H1 (cell line): ENCODE measurements around the gene ZNF746. TPM values are rescaled to one million over a fixed set of nuclear protein-coding genes. Genes with fewer than 3 reads are reported as not detected.

Experiments used
- polyA plus RNA-seq, 7 experiments: library from polyadenylated mRNA; depleted of rRNA in 3 of 7; stranded (reverse) in 5 of 7; unstranded in 2 of 7; fragments of >200 nt in 5 of 7; fragments of 200-250 nt in 2 of 7; gene quantifications; 1 replicate in 5 of 7; 2 replicates in 1 of 7; 4 replicates in 1 of 7; pipeline versions ENCODE4 v1.2.1 to v1.2.3, GENCODE V29; 2011 to 2013; ENCODE audit warnings: missing spikeins in 2 of 7, mixed read lengths in 2 of 7
- total RNA-seq: library from RNA; stranded (reverse); fragmentation: NEBNext Ultra II Directional; extraction: Animal tissue kit (Norgen Biotek cat#: 25700); gene quantifications from 2 replicates; pipeline ENCODE4 v1.2.1, GENCODE V29; 2021
- TF ChIP-seq, protein P1 (sequence below): fragments of 300-600 bp; sonication (generic); IDR thresholded peaks from 2 replicates; pipeline ENCODE4 v1.7.1; 2012; ENCODE audit warnings: low read length, moderate library complexity, mild to moderate bottlenecking, inconsistent platforms; ENCODE audit not compliant: insufficient replicate concordance

ZNF746 gene
- total and polyA plus RNA-seq, 2 of the 8 experiments (the other 6 are each of a cell fraction or from before 2014, with no cell fraction given): 7.5 to 15.6 TPM

DNA sequence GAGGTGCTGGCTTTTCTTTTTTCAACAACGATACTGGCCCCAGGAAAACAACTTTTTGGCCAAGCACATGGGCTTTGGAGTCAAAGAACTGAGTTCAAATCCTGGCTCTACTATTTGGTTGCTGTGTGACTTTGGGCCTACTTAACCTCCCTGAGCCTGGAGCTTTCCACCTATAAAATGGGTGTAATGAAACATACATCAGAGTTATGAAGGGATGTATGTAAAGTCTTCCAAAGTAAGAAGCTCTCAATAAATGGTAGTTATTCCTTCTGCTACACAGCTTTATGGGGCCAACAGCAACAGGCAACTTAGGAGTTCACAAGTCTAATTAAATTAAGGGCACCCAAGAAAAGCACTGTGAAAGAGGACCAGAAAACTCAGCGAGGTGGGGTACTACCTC, 69.7 kb downstream of the ZNF746 start (continued):
- TF ChIP-seq, protein P1, sequence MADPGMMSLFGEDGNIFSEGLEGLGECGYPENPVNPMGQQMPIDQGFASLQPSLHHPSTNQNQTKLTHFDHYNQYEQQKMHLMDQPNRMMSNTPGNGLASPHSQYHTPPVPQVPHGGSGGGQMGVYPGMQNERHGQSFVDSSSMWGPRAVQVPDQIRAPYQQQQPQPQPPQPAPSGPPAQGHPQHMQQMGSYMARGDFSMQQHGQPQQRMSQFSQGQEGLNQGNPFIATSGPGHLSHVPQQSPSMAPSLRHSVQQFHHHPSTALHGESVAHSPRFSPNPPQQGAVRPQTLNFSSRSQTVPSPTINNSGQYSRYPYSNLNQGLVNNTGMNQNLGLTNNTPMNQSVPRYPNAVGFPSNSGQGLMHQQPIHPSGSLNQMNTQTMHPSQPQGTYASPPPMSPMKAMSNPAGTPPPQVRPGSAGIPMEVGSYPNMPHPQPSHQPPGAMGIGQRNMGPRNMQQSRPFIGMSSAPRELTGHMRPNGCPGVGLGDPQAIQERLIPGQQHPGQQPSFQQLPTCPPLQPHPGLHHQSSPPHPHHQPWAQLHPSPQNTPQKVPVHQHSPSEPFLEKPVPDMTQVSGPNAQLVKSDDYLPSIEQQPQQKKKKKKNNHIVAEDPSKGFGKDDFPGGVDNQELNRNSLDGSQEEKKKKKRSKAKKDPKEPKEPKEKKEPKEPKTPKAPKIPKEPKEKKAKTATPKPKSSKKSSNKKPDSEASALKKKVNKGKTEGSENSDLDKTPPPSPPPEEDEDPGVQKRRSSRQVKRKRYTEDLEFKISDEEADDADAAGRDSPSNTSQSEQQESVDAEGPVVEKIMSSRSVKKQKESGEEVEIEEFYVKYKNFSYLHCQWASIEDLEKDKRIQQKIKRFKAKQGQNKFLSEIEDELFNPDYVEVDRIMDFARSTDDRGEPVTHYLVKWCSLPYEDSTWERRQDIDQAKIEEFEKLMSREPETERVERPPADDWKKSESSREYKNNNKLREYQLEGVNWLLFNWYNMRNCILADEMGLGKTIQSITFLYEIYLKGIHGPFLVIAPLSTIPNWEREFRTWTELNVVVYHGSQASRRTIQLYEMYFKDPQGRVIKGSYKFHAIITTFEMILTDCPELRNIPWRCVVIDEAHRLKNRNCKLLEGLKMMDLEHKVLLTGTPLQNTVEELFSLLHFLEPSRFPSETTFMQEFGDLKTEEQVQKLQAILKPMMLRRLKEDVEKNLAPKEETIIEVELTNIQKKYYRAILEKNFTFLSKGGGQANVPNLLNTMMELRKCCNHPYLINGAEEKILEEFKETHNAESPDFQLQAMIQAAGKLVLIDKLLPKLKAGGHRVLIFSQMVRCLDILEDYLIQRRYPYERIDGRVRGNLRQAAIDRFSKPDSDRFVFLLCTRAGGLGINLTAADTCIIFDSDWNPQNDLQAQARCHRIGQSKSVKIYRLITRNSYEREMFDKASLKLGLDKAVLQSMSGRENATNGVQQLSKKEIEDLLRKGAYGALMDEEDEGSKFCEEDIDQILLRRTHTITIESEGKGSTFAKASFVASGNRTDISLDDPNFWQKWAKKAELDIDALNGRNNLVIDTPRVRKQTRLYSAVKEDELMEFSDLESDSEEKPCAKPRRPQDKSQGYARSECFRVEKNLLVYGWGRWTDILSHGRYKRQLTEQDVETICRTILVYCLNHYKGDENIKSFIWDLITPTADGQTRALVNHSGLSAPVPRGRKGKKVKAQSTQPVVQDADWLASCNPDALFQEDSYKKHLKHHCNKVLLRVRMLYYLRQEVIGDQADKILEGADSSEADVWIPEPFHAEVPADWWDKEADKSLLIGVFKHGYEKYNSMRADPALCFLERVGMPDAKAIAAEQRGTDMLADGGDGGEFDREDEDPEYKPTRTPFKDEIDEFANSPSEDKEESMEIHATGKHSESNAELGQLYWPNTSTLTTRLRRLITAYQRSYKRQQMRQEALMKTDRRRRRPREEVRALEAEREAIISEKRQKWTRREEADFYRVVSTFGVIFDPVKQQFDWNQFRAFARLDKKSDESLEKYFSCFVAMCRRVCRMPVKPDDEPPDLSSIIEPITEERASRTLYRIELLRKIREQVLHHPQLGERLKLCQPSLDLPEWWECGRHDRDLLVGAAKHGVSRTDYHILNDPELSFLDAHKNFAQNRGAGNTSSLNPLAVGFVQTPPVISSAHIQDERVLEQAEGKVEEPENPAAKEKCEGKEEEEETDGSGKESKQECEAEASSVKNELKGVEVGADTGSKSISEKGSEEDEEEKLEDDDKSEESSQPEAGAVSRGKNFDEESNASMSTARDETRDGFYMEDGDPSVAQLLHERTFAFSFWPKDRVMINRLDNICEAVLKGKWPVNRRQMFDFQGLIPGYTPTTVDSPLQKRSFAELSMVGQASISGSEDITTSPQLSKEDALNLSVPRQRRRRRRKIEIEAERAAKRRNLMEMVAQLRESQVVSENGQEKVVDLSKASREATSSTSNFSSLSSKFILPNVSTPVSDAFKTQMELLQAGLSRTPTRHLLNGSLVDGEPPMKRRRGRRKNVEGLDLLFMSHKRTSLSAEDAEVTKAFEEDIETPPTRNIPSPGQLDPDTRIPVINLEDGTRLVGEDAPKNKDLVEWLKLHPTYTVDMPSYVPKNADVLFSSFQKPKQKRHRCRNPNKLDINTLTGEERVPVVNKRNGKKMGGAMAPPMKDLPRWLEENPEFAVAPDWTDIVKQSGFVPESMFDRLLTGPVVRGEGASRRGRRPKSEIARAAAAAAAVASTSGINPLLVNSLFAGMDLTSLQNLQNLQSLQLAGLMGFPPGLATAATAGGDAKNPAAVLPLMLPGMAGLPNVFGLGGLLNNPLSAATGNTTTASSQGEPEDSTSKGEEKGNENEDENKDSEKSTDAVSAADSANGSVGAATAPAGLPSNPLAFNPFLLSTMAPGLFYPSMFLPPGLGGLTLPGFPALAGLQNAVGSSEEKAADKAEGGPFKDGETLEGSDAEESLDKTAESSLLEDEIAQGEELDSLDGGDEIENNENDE: no peak
